ENCODE results near the gene PECR.
"Not testable (repeated sequence)": the region's sequence is repeated elsewhere in the genome, so short reads cannot be mapped to it uniquely, and the experiment has no call there.

Gene PECR

GRCh38 chr2:216090369-216090786 lies 8.8 kb upstream of the PECR start:
- peak; percentile 81 for FAIRE-seq

GRCh38 chr2:216086207-216086893 lies 4.7 kb upstream of the PECR start:
- FAIRE-seq (no peak), DNase-seq (ENCODE audit: insufficient read length, low spot score) (no peak)
- TF ChIP-seq SPI1 (IDR thresholded peaks at IDR 0.05; ENCODE audit: low read depth, low read length) = no peak
- no peak for TF ChIP-seq POU2F2 (IDR thresholded peaks at IDR 0.05; ENCODE audit: low read depth, low read length)
- TF ChIP-seq POLR2AphosphoS5 (IDR thresholded peaks at IDR 0.05; ENCODE audit: low read depth, low read length) = no peak
- TF ChIP-seq POLR2A (IDR thresholded peaks at IDR 0.05; ENCODE audit: low read depth, low read length) = no peak
- no peak for TF ChIP-seq PAX5 (IDR thresholded peaks at IDR 0.05; ENCODE audit: insufficient read depth, low read length, severe bottlenecking)
- no peak for TF ChIP-seq TAF1 (IDR thresholded peaks at IDR 0.05; ENCODE audit: low read depth, low read length)

More at GRCh38 chr2:216090369-216090786, 8.8 kb upstream of the PECR start:
- TF ChIP-seq TAF1 (IDR thresholded peaks at IDR 0.05; ENCODE audit: low read depth, low read length) = no peak
- TF ChIP-seq POU2F2 (IDR thresholded peaks at IDR 0.05; ENCODE audit: low read depth, low read length) = no peak
- no peak for TF ChIP-seq SPI1 (IDR thresholded peaks at IDR 0.05; ENCODE audit: low read depth, low read length)
- TF ChIP-seq PAX5 (IDR thresholded peaks at IDR 0.05; ENCODE audit: insufficient read depth, low read length, severe bottlenecking) = no peak
- no peak for TF ChIP-seq POLR2AphosphoS5 (IDR thresholded peaks at IDR 0.05; ENCODE audit: low read depth, low read length)
- no peak for TF ChIP-seq POLR2A (IDR thresholded peaks at IDR 0.05; ENCODE audit: low read depth, low read length)
- DNase-seq (ENCODE audit: insufficient read length, low spot score) = no peak

GRCh38 chr2:216084547-216084946 lies 2.9 kb upstream of the PECR start:
- FAIRE-seq (no peak), DNase-seq (ENCODE audit: insufficient read length, low spot score) (no peak)
- TF ChIP-seq PAX5 (IDR thresholded peaks at IDR 0.05; ENCODE audit: insufficient read depth, low read length, severe bottlenecking) (no peak), SPI1 (IDR thresholded peaks at IDR 0.05; ENCODE audit: low read depth, low read length) (no peak), POLR2A (IDR thresholded peaks at IDR 0.05; ENCODE audit: low read depth, low read length) (no peak), POU2F2 (IDR thresholded peaks at IDR 0.05; ENCODE audit: low read depth, low read length) (no peak), POLR2AphosphoS5 (IDR thresholded peaks at IDR 0.05; ENCODE audit: low read depth, low read length) (no peak), TAF1 (IDR thresholded peaks at IDR 0.05; ENCODE audit: low read depth, low read length) (no peak)

GRCh38 chr2:216083464-216084281 lies 2.1 kb upstream of the PECR start:
- DNase-seq (ENCODE audit: insufficient read length, low spot score) (no peak), FAIRE-seq (no peak)
- no peak for TF ChIP-seq PAX5 (IDR thresholded peaks at IDR 0.05; ENCODE audit: insufficient read depth, low read length, severe bottlenecking)
- no peak for TF ChIP-seq SPI1 (IDR thresholded peaks at IDR 0.05; ENCODE audit: low read depth, low read length)
- TF ChIP-seq POLR2AphosphoS5 (IDR thresholded peaks at IDR 0.05; ENCODE audit: low read depth, low read length) = no peak
- no peak for TF ChIP-seq TAF1 (IDR thresholded peaks at IDR 0.05; ENCODE audit: low read depth, low read length)
- no peak for TF ChIP-seq POU2F2 (IDR thresholded peaks at IDR 0.05; ENCODE audit: low read depth, low read length)
- TF ChIP-seq POLR2A (IDR thresholded peaks at IDR 0.05; ENCODE audit: low read depth, low read length) = no peak

GRCh38 chr2:216082805-216083204 lies 1.2 kb upstream of the PECR start:
- no peak for DNase-seq (ENCODE audit: insufficient read length, low spot score)
- peak; percentile 59 for FAIRE-seq
- TF ChIP-seq SPI1 (IDR thresholded peaks at IDR 0.05; ENCODE audit: low read depth, low read length) (0 out of 2 replicates have a peak, but pooled peaks have one; percentile 29), PAX5 (IDR thresholded peaks at IDR 0.05; ENCODE audit: insufficient read depth, low read length, severe bottlenecking) (no peak), POLR2AphosphoS5 (IDR thresholded peaks at IDR 0.05; ENCODE audit: low read depth, low read length) (no peak), POLR2A (IDR thresholded peaks at IDR 0.05; ENCODE audit: low read depth, low read length) (no peak), POU2F2 (IDR thresholded peaks at IDR 0.05; ENCODE audit: low read depth, low read length) (no peak), TAF1 (IDR thresholded peaks at IDR 0.05; ENCODE audit: low read depth, low read length) (no peak)

GRCh38 chr2:216082117-216082711 lies 605 bp upstream of the PECR start:
- no peak for TF ChIP-seq POLR2A (IDR thresholded peaks at IDR 0.05; ENCODE audit: low read depth, low read length)
- TF ChIP-seq POU2F2 (IDR thresholded peaks at IDR 0.05; ENCODE audit: low read depth, low read length) = no peak
- no peak for TF ChIP-seq TAF1 (IDR thresholded peaks at IDR 0.05; ENCODE audit: low read depth, low read length)
- no peak for TF ChIP-seq PAX5 (IDR thresholded peaks at IDR 0.05; ENCODE audit: insufficient read depth, low read length, severe bottlenecking)
- no peak for TF ChIP-seq POLR2AphosphoS5 (IDR thresholded peaks at IDR 0.05; ENCODE audit: low read depth, low read length)
- TF ChIP-seq SPI1 (IDR thresholded peaks at IDR 0.05; ENCODE audit: low read depth, low read length) = no peak
- peak; percentile 40 for FAIRE-seq
- no peak for DNase-seq (ENCODE audit: insufficient read length, low spot score)

GRCh38 chr2:216081012-216081411 lies 597 bp downstream of the PECR start:
- TF ChIP-seq TAF1 (IDR thresholded peaks at IDR 0.05; ENCODE audit: low read depth, low read length) (no peak), PAX5 (IDR thresholded peaks at IDR 0.05; ENCODE audit: insufficient read depth, low read length, severe bottlenecking) (no peak), POLR2A (IDR thresholded peaks at IDR 0.05; ENCODE audit: low read depth, low read length) (no peak), SPI1 (IDR thresholded peaks at IDR 0.05; ENCODE audit: low read depth, low read length) (no peak), POLR2AphosphoS5 (IDR thresholded peaks at IDR 0.05; ENCODE audit: low read depth, low read length) (no peak), POU2F2 (IDR thresholded peaks at IDR 0.05; ENCODE audit: low read depth, low read length) (no peak)
- DNase-seq (ENCODE audit: insufficient read length, low spot score) = no peak
- FAIRE-seq = no peak

- DNase-seq (ENCODE audit: insufficient read length, low spot score); FAIRE-seq: not testable (repeated sequence)
Observed at GRCh38 chr2:216080048-216080447, 1.6 kb downstream of the PECR start.

GRCh38 chr2:216078776-216079175 lies 2.8 kb downstream of the PECR start:
- no peak for FAIRE-seq
- DNase-seq (ENCODE audit: insufficient read length, low spot score) = no peak
- TF ChIP-seq TAF1 (IDR thresholded peaks at IDR 0.05; ENCODE audit: low read depth, low read length) = no peak
- no peak for TF ChIP-seq POLR2A (IDR thresholded peaks at IDR 0.05; ENCODE audit: low read depth, low read length)
